HCT116 (cell line): Measurements from ENCODE around the gene NFXL1. TPM values are rescaled to one million over a fixed set of nuclear protein-coding genes. Genes with fewer than 3 reads are reported as not detected.

ENCODE experiments used
- ATAC-seq: fragments of 200-7000 bp; cut with Tn5 transposase; 2 replicates; pipeline ENCODE4 v1.9.1; 2020; ENCODE audit warnings: mild to moderate bottlenecking, moderate library complexity
- BruUV-seq: library from RNA; stranded (reverse); fragments of 400-500 nt; replicated peaks from 2 replicates; lab custom pipeline; 2021; lab: Mats Ljungman, UMichigan
- CTCF ChIA-PET: fragments of 300-600 bp; sonication (Branson Sonifier 250); formaldehyde crosslinking; loops from one replicate; lab custom pipeline; 2021; ENCODE audit warnings: antibody characterized with exemption; lab: Charles Lee
- POLR2A ChIA-PET: fragments of 300-600, 350-600 bp; sonication (Branson Sonifier 250); formaldehyde crosslinking; loops from one replicate; lab custom pipeline; 2021; ENCODE audit warnings: antibody characterized with exemption; lab: Charles Lee
- RAD21 ChIA-PET, 2 experiments: fragments of 300-600 bp; sonication (Branson Sonifier 250); formaldehyde crosslinking; loops; one replicate each; lab custom pipeline; 2023; ENCODE audit warnings: low total read pairs in 2 of 2; ENCODE audit not compliant: uncharacterized antibody in 2 of 2, unreplicated experiment in 2 of 2, low non-redundant PET in 1 of 2; lab: Charles Lee
- DNase-seq: peaks from one replicate; pipeline ENCODE4 v3.0.0-alpha.2; 2010; ENCODE audit warnings: low read depth, low spot score
- H2AFZ ChIP-seq: fragments of 200-600 bp; shearing (Covaris generic), sonication (generic); 2 replicates; pipeline ENCODE4 v1.6.1; 2017; ENCODE audit warnings: low read depth, mixed run types, mixed read lengths, antibody characterized with exemption, low read length; ENCODE audit not compliant: poor library complexity, severe bottlenecking
- H3K27ac ChIP-seq: 2 replicates; pipeline ENCODE4 v1.5.1; 2012; ENCODE audit warnings: low read depth, low read length
- H3K27me3 ChIP-seq: fragments of 200-600 bp; sonication (generic); 2 replicates; pipeline ENCODE4 v1.6.1; 2016; ENCODE audit warnings: mixed run types, low read length, mixed read lengths; ENCODE audit not compliant: insufficient read depth
- H3K36me3 ChIP-seq, 2 experiments: fragments of 200-500 bp in 1 of 2; fragments of 200-600 bp in 1 of 2; sonication (Bioruptor generic) in 1 of 2; sonication (generic) in 1 of 2; 2 replicates each; pipeline versions ENCODE4 v1.5.1 to v1.6.1; 2014 to 2016; ENCODE audit warnings: low read length in 2 of 2, inconsistent platforms in 1 of 2, mixed read lengths in 1 of 2, mixed run types in 1 of 2; ENCODE audit not compliant: insufficient read depth in 2 of 2, control insufficient read depth in 1 of 2
- H3K4me1 ChIP-seq, 2 experiments: fragments of 200-600 bp in 1 of 2; sonication (generic) in 1 of 2; 2 replicates each; pipeline versions ENCODE4 v1.5.1 to v1.6.1; 2012 to 2017; ENCODE audit warnings: low read length in 2 of 2, inconsistent platforms in 1 of 2, mild to moderate bottlenecking in 1 of 2, mixed read lengths in 1 of 2, mixed run types in 1 of 2, moderate library complexity in 1 of 2; ENCODE audit not compliant: insufficient read depth in 2 of 2, control insufficient read depth in 1 of 2
- H3K4me2 ChIP-seq: fragments of 200-600 bp; sonication (generic); 2 replicates; pipeline ENCODE4 v1.6.1; 2017; ENCODE audit warnings: mixed run types, low read length, mixed read lengths
- H3K4me3 ChIP-seq, 2 experiments: fragments of 200-600 bp in 1 of 2; sonication (generic) in 1 of 2; replicated peaks in 1 of 2; 2 replicates each; pipeline ENCODE4 v1.5.1; 2011 to 2016; ENCODE audit warnings: low read length in 2 of 2, control low read depth in 1 of 2, low read depth in 1 of 2, mild to moderate bottlenecking in 1 of 2, mixed read lengths in 1 of 2, mixed run types in 1 of 2
- H3K79me2 ChIP-seq: fragments of 200-600 bp; sonication (generic); 2 replicates; pipeline ENCODE4 v1.6.1; 2017; ENCODE audit warnings: mild to moderate bottlenecking, mixed run types, low read length, moderate library complexity, mixed read lengths; ENCODE audit not compliant: insufficient read depth
- H3K9ac ChIP-seq: fragments of 200-600 bp; sonication (generic); 2 replicates; pipeline ENCODE4 v1.6.1; 2016; ENCODE audit warnings: low read length, mixed read lengths
- H3K9me2 ChIP-seq: fragments of 200-600 bp; sonication (generic), shearing (Covaris generic); 2 replicates; pipeline ENCODE4 v1.6.1; 2017; ENCODE audit warnings: mixed run types, mild to moderate bottlenecking, moderate library complexity; ENCODE audit not compliant: insufficient read depth
- H3K9me3 ChIP-seq, 2 experiments: fragments of 200-500 bp in 1 of 2; fragments of 200-600 bp in 1 of 2; sonication (Bioruptor generic) in 1 of 2; sonication (generic) in 1 of 2; 2 replicates each; pipeline ENCODE4 v1.6.1; 2014 to 2017; ENCODE audit warnings: low read length in 2 of 2, mixed read lengths in 2 of 2, inconsistent platforms in 1 of 2, low read depth in 1 of 2, mild to moderate bottlenecking in 1 of 2, mixed run types in 1 of 2, moderate library complexity in 1 of 2; ENCODE audit not compliant: control insufficient read depth in 1 of 2, insufficient read depth in 1 of 2
- H4K20me1 ChIP-seq: fragments of 200-600 bp; sonication (generic), shearing (Covaris generic); 2 replicates; pipeline ENCODE4 v1.6.1; 2017; ENCODE audit warnings: mixed run types, mild to moderate bottlenecking, moderate library complexity; ENCODE audit not compliant: insufficient read depth
- ATF3 ChIP-seq: IDR thresholded peaks from 2 replicates; pipeline ENCODE4 v1.6.1; 2012
- CBX3 ChIP-seq: IDR thresholded peaks from 2 replicates; pipeline ENCODE4 v1.6.1; 2012; ENCODE audit warnings: low read depth
- CEBPB ChIP-seq: IDR thresholded peaks from 2 replicates; pipeline ENCODE4 v1.6.1; 2012; ENCODE audit warnings: low read depth
- POLR2A ChIP-seq: IDR thresholded peaks from 2 replicates; pipeline ENCODE4 v1.7.0; 2011; ENCODE audit warnings: borderline replicate concordance; ENCODE audit not compliant: insufficient read depth, insufficient read length; ENCODE audit errors: extremely low read depth
- POLR2AphosphoS5 ChIP-seq: IDR thresholded peaks from 2 replicates; pipeline ENCODE4 v1.6.1; 2011; ENCODE audit warnings: mild to moderate bottlenecking, low read depth, low read length, moderate library complexity
- SIN3A ChIP-seq: IDR thresholded peaks from 2 replicates; pipeline ENCODE4 v1.6.1; 2012; ENCODE audit warnings: low read depth
- SP1 ChIP-seq: IDR thresholded peaks from 2 replicates; pipeline ENCODE4 v1.6.1; 2012; ENCODE audit warnings: low read depth
- YY1 ChIP-seq: IDR thresholded peaks from 2 replicates; pipeline ENCODE4 v1.6.1; 2011; ENCODE audit warnings: low read length, low read depth, moderate library complexity, mild to moderate bottlenecking; ENCODE audit not compliant: insufficient replicate concordance; ENCODE audit errors: extremely low read depth
- ZFX ChIP-seq: fragments of 450-650 bp; IDR thresholded peaks from 2 replicates; pipeline ENCODE4 v1.6.1; 2017
- intact Hi-C: fragments of 100-400 bp; cut with micrococcal nuclease; formaldehyde crosslinking; loops from 2 replicates; pipeline ENCODE4 v1.10.0; 2022
- total RNA-seq: library from RNA; stranded (reverse); gene quantifications from one replicate; pipeline ENCODE4 v1.2.1, GENCODE V29; 2021; ENCODE audit not compliant: unreplicated experiment
- TF ChIP-seq, protein P1 (sequence below): IDR thresholded peaks from 2 replicates; pipeline ENCODE4 v1.6.1; 2012
- TF ChIP-seq, protein P2 (sequence below): IDR thresholded peaks from 2 replicates; pipeline ENCODE4 v1.6.1; 2012; ENCODE audit warnings: low read depth

Gene NFXL1
- total RNA-seq, 1 experiment from 2014 or later, result 26.8 TPM

DNA sequence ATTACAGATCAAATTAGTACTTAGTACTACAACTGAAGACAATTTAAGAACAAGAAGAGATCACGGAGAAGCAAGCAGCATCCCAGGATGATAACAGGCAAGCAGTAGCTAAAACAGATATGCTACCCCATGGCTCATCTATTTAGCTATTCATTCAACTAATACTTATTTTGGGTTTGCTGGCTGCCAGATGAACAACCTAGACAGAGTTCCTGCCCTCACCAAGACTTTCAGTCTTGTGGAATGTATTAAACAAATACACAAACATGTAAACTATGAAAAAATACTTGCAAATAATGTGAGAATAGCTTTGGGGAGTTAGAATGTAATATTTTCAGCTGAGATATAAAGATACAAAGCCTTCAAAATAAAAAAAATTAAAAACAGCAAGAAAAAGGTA is 74.1 kb downstream of the NFXL1 start:
- Histone ChIP-seq H3K9me3 (no peaks in the 10 kb centered on the region), H3K4me2 (no peak overlapping the region), H3K9me2 (no peaks in the 10 kb centered on the region), H3K4me1 (no peaks in the 10 kb centered on the region), H3K36me3 (peaks cover 0 to 8% of the 10 kb centered on the region in 2 experiments; a peak in 2 of 4 replicates), H3K27me3 (no peaks in the 10 kb centered on the region), H2AFZ (no peak overlapping the region), H3K9ac (no peak overlapping the region), H3K4me3 (no peak overlapping the region), H3K79me2 (no peaks in the 10 kb centered on the region), H4K20me1 (no peaks in the 10 kb centered on the region), H3K27ac (no peak overlapping the region)
- intact Hi-C loops, result no loop called here
- BruUV-seq, result no TSS peak
- ATAC-seq (no peak), DNase-seq (no peak)
- TF ChIP-seq, protein P1, sequence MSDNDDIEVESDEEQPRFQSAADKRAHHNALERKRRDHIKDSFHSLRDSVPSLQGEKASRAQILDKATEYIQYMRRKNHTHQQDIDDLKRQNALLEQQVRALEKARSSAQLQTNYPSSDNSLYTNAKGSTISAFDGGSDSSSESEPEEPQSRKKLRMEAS, result no peak
- no peak for TF ChIP-seq POLR2AphosphoS5
- TF ChIP-seq, protein P2, sequence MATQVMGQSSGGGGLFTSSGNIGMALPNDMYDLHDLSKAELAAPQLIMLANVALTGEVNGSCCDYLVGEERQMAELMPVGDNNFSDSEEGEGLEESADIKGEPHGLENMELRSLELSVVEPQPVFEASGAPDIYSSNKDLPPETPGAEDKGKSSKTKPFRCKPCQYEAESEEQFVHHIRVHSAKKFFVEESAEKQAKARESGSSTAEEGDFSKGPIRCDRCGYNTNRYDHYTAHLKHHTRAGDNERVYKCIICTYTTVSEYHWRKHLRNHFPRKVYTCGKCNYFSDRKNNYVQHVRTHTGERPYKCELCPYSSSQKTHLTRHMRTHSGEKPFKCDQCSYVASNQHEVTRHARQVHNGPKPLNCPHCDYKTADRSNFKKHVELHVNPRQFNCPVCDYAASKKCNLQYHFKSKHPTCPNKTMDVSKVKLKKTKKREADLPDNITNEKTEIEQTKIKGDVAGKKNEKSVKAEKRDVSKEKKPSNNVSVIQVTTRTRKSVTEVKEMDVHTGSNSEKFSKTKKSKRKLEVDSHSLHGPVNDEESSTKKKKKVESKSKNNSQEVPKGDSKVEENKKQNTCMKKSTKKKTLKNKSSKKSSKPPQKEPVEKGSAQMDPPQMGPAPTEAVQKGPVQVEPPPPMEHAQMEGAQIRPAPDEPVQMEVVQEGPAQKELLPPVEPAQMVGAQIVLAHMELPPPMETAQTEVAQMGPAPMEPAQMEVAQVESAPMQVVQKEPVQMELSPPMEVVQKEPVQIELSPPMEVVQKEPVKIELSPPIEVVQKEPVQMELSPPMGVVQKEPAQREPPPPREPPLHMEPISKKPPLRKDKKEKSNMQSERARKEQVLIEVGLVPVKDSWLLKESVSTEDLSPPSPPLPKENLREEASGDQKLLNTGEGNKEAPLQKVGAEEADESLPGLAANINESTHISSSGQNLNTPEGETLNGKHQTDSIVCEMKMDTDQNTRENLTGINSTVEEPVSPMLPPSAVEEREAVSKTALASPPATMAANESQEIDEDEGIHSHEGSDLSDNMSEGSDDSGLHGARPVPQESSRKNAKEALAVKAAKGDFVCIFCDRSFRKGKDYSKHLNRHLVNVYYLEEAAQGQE, result no peak
- no peak for TF ChIP-seq YY1
- no peak for TF ChIP-seq CBX3
- no peak for TF ChIP-seq SP1
- TF ChIP-seq CEBPB, result no peak
- TF ChIP-seq POLR2A, result no peak
- no peak for TF ChIP-seq SIN3A
- TF ChIP-seq ZFX, result no peak
- no peak for TF ChIP-seq ATF3
- POLR2A ChIA-PET, result interaction anchor here (0.5 kb wide), 1 partner anchor 1246 kb away, joined by 4 read pairs; no protein-coding TSS in a partner anchor
- RAD21 ChIA-PET, result no interaction called here
- CTCF ChIA-PET, result no interaction called here
